IgD-negative memory B cell (primary cell): ENCODE results near the gene GRIK3. TPM values are rescaled to one million over a fixed set of nuclear protein-coding genes. Genes with fewer than 3 reads are reported as not detected.

Source experiments
- H3K27ac Mint-ChIP-seq, 3 donors: one replicate each; pipeline ENCODE4 v1.8.0; 2020 to 2022; ENCODE audit warnings: mild to moderate bottlenecking in 3 of 3, mixed read lengths in 3 of 3, moderate library complexity in 1 of 3
- H3K27me3 Mint-ChIP-seq: one replicate; pipeline ENCODE4 v1.8.0; 2021; ENCODE audit warnings: mixed read lengths
- H3K36me3 Mint-ChIP-seq: one replicate; pipeline ENCODE4 v1.8.0; 2020; ENCODE audit warnings: mild to moderate bottlenecking, mixed read lengths
- H3K4me1 Mint-ChIP-seq, 3 donors: one replicate each; pipeline ENCODE4 v1.8.0; 2020 to 2022; ENCODE audit warnings: mixed read lengths in 3 of 3, mild to moderate bottlenecking in 1 of 3
- H3K4me3 Mint-ChIP-seq, 4 donors: one replicate each; pipeline ENCODE4 v1.8.0; 2020 to 2022; ENCODE audit warnings: mild to moderate bottlenecking in 4 of 4, mixed read lengths in 4 of 4, moderate library complexity in 3 of 4
- H3K9me3 Mint-ChIP-seq, 3 donors: one replicate each; pipeline ENCODE4 v1.8.0; 2020 to 2021; ENCODE audit warnings: mixed read lengths in 3 of 3, mild to moderate bottlenecking in 1 of 3
- polyA plus RNA-seq: library from polyadenylated mRNA; unstranded; fragments of 300-500 nt; fragmentation: Illumina TruSeq; gene quantifications from one replicate; pipeline ENCODE4 v1.2.3, GENCODE V29; 2021

GRIK3 gene
- polyA plus RNA-seq, 1 donor from 2014 or later, result 0.56 TPM

DNA sequence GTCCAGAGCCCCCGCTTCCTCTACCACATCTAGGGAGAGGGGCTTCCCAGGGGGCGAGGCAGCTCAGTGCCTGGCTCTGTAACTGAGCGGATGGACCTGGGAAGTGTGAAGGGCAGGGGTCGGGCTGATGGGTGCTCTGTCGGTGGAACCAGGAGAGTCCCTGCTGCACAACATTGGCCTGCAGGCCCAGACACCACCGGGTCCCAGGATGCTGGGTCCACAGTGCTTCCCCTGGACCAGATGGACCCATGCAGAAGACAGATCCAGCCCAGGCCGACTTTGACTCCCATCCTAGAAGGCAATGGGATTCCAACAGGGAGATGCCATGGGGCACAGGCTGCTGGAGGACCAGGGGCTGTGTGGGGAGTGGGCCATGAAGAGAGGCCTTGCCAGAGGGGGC is 212.9 kb downstream of the GRIK3 start:
- no peaks in the 10 kb centered on the region for H3K4me1 Mint-ChIP-seq
- H3K4me3 Mint-ChIP-seq, result no peak overlapping the region
- no peak overlapping the region for H3K27ac Mint-ChIP-seq
- H3K9me3 Mint-ChIP-seq, result peaks cover 0 to 1% (median 0%) of the 10 kb centered on the region in 3 donors
- no peaks in the 10 kb centered on the region for H3K36me3 Mint-ChIP-seq
- peaks cover 12% of the 10 kb centered on the region for H3K27me3 Mint-ChIP-seq

DNA sequence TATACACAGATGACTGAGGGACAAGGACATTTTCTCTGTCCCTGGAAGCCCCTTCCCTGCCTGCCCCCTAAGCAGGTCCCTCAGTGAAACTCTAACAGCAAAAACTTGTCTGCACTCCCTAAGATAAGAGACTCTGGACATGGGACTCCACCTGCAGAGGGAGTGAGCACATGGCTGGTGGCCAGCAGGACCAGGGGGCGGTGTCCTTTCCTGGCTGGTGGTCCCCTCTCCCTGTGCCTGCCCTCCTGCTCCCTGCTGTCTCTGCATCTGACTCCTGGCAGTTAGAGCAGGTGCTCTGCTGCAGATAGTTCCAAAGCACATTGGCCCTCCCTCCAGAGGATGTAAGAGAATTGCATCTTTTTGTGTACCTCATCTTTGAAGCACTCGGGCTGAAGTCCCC is 215.5 kb downstream of the GRIK3 start:
- H3K27me3 Mint-ChIP-seq, result peaks cover 12% of the 10 kb centered on the region
- no peaks in the 10 kb centered on the region for H3K4me1 Mint-ChIP-seq
- H3K36me3 Mint-ChIP-seq, result no peaks in the 10 kb centered on the region
- H3K9me3 Mint-ChIP-seq, result peaks cover 0 to 1% (median 0%) of the 10 kb centered on the region in 3 donors
- H3K27ac Mint-ChIP-seq, result no peak overlapping the region
- no peak overlapping the region for H3K4me3 Mint-ChIP-seq

DNA sequence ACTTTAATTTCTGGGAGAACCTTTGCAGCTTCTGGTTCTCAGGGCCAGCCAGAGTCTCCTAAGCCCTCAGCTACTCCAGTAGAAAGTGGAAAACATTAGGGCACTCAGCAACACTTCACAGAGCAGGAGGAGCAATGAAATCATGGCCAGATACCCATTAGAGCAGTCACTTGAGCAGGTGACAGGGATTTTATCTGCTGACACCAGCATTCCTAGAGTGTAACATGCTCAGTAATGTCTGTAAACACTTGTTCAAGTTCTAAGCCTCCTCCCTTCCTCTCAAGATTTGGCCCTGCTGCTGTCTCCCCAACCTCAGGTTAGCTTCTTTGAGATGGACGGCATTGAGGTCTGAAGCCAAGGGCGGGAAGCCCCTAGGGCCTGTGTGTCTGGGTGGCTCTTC is 218.0 kb downstream of the GRIK3 start:
- Mint-ChIP-seq H3K27me3 (peaks cover 5% of the 10 kb centered on the region), H3K36me3 (no peaks in the 10 kb centered on the region), H3K4me1 (no peaks in the 10 kb centered on the region), H3K27ac (no peak overlapping the region), H3K9me3 (peaks cover 0 to 3% (median 0%) of the 10 kb centered on the region in 3 donors), H3K4me3 (no peak overlapping the region)

DNA sequence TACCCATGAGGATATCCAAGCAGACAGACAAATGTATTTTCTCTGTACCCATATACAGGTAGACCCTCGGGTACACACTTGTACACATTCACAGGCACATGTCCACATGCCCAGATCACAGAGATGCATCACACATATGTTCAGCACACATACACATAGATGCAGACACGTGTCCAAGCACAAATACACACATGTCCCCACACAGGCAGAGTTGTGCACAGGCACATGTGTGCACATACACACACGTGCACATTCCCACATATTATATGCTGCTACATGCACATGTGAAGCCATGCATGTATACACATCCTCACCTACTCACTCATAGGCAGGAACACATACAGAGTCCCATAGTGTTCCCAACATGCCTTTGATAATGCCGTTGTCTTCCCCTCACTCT is 219.5 kb downstream of the GRIK3 start:
- Mint-ChIP-seq H3K36me3 (no peaks in the 10 kb centered on the region), H3K9me3 (peaks cover 0 to 3% (median 0%) of the 10 kb centered on the region in 3 donors), H3K4me3 (no peak overlapping the region), H3K27me3 (peaks cover 5% of the 10 kb centered on the region), H3K27ac (no peak overlapping the region), H3K4me1 (no peaks in the 10 kb centered on the region)

DNA sequence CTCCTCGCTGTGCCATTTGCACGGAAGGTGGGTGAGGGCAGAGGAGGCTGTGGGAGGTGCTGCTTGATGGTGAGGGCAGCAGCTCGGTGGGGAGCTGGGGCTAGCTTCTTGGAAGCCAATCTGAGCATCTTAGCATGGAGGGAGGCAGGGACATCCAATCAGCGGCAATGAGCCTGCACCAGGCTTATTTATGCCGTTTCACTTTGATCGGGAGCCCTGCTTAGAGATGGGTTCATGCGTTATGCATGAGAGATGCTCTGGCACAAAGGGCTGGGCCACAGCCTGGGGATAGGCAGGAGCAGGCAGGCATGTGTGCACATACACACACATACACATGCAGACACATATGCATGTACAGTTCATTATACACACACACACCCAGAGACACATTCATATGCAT is 220.2 kb downstream of the GRIK3 start:
- no peaks in the 10 kb centered on the region for H3K36me3 Mint-ChIP-seq
- no peak overlapping the region for H3K27ac Mint-ChIP-seq
- H3K4me3 Mint-ChIP-seq, result no peak overlapping the region

DNA sequence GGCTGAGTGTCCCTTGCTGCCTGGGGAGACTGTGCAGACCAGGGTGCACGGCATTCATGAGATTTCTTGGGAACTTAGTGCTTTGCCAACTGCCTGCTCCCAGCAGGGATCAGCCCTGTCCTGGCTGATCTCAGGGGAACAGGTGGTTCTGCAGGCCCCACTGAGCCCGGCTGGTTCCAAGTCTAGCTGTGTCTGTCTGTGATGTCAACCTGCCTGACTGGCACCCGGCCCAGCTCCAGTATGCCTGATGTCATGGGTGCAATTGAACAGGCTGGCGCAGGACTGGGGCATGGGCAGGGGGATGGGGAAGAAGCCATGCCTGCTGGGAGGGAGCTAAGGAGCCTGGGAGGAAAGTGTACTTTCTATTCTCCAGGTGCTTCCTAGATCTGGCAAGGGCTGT is 227.1 kb downstream of the GRIK3 start:
- Mint-ChIP-seq H3K4me1 (no peaks in the 10 kb centered on the region), H3K27me3 (peaks cover 3% of the 10 kb centered on the region), H3K27ac (no peak overlapping the region), H3K9me3 (peaks cover 0 to 2% (median 0%) of the 10 kb centered on the region in 3 donors), H3K36me3 (no peaks in the 10 kb centered on the region), H3K4me3 (no peak overlapping the region)

More for the DNA sequence above, 220.2 kb downstream of the GRIK3 start:
- Mint-ChIP-seq H3K27me3 (peaks cover 4% of the 10 kb centered on the region), H3K9me3 (peaks cover 0 to 3% (median 0%) of the 10 kb centered on the region in 3 donors), H3K4me1 (no peaks in the 10 kb centered on the region)

DNA sequence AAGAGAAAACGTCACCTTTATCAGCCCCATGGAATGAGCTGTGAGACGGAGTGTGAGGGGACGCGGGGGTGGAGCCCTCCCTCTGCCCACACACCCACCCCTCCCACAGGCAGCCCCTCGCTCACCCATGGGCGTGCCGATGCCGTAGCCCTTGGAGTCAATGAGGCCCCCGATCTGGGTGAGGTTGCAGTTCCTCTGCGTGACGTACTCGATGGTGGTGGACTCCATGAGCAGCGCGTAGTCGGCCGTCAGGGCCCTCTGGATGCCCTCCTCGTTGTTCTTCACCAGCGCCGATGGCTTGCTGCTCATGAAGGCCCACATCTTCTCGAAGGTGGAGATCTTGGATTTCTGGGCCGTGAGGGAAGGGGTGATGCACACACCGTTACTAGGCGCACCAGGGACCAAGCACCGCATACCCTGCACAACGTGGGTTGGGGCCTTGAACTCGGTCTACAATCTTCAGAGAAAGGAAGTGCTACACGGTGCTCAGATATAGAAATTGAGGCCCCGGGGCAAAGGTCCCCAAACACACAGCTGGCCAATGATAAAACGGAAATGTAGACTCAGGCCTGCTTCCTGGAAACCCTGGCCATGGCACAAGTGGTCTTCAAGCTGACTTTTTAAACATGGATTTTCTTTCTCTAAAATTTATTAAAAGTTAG is 228.2 kb downstream of the GRIK3 start:
- no peaks in the 10 kb centered on the region for H3K36me3 Mint-ChIP-seq
- no peak overlapping the region for H3K4me3 Mint-ChIP-seq
- peaks cover 0 to 2% (median 0%) of the 10 kb centered on the region in 3 donors for H3K9me3 Mint-ChIP-seq
- no peaks in the 10 kb centered on the region for H3K4me1 Mint-ChIP-seq
- H3K27ac Mint-ChIP-seq, result no peak overlapping the region
- H3K27me3 Mint-ChIP-seq, result peaks cover 3% of the 10 kb centered on the region

DNA sequence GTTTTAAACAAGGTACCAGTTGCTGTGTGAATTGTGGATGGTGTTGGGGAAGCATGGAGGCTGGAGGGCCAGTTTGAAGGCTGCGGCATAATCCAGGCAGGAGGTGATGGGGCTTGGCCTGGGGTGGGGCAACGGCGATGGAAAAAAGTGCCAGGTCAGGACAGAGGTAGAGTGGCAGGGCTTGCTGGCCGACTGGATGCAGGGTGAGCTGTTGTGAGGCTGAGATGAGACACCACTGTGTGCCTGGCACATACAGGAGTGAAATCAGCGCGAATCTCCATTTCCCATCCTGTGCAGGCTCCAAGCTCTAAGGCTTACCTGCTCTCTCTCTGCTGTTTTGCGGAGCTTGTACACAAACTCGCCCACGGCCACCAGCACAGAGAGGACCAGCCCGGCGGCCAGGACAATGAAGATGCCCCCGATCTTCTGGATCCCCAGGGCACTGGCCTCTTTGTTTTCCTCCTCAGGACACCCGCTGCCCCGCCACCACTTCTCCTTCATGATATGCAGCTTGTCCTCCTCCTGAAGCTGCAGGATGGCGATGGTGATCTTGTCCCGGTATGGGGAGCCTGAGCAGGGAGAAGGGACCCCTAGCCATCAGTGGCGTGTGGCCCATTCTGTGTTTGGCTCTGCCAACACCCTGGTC is 229.5 kb downstream of the GRIK3 start:
- peaks cover 0 to 2% (median 0%) of the 10 kb centered on the region in 3 donors for H3K9me3 Mint-ChIP-seq
- H3K4me3 Mint-ChIP-seq, result no peak overlapping the region
- no peaks in the 10 kb centered on the region for H3K4me1 Mint-ChIP-seq
- H3K27me3 Mint-ChIP-seq, result peaks cover 3% of the 10 kb centered on the region
- no peak overlapping the region for H3K27ac Mint-ChIP-seq
- H3K36me3 Mint-ChIP-seq, result peaks cover 1% of the 10 kb centered on the region

DNA sequence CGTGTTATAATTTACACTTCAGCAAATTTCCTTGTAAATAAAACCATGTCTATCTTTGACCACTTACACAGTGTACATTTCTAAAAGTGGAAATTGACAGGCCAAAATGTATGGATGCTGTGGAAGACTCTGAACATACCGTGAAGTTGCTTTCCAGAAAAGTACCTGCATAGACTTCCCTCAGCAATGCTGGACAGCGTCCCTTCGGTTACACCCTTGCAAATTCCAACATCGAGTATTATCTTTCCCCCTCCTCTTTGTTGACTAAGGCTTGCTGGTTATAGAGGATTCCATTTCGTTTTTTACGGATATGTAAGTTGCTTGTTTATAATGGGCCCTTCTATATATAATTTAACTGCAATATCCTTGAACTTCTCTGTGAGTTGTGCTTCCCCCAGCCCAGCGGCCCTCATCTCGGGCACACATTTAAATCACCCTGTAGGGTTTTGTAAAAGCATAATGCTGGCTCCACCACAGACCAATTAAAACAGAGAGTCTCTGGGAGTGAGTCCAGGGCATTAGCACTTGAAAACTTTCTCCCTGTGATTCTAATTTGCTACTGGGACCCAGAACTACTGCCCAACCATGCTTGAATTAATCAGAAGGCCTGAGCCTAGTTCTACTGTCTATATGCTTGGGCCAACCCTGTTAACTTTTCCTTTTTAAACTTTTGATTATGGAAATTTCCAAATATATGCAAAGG is 230.3 kb downstream of the GRIK3 start:
- Mint-ChIP-seq H3K36me3 (peaks cover 1% of the 10 kb centered on the region), H3K27ac (no peak overlapping the region), H3K27me3 (peaks cover 3% of the 10 kb centered on the region), H3K9me3 (peaks cover 0 to 2% (median 0%) of the 10 kb centered on the region in 3 donors), H3K4me3 (no peak overlapping the region), H3K4me1 (no peaks in the 10 kb centered on the region)

DNA sequence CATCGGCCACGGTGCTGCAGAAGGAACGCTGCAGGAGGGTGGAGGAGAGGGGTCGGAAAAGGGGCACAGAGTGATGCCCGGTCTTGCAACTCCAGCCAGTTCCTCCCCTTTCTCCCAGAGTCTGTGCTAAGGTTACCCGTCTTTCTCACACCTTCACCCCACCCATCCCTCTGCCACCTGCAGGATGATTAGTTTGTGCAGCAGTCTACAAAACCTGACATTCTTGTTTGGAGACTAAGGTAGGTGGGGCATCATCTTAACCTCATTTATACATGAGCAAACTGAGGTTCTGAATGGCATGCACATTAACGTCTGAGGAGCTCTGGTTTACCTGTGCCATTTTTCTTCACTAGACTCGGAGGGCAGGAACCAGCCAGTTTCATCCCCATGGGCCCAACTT is 232.3 kb downstream of the GRIK3 start:
- Mint-ChIP-seq H3K4me1 (no peaks in the 10 kb centered on the region), H3K4me3 (no peak overlapping the region), H3K9me3 (peaks cover 0 to 2% (median 0%) of the 10 kb centered on the region in 3 donors), H3K27ac (no peak overlapping the region), H3K27me3 (no peaks in the 10 kb centered on the region), H3K36me3 (peaks cover 1% of the 10 kb centered on the region)

DNA sequence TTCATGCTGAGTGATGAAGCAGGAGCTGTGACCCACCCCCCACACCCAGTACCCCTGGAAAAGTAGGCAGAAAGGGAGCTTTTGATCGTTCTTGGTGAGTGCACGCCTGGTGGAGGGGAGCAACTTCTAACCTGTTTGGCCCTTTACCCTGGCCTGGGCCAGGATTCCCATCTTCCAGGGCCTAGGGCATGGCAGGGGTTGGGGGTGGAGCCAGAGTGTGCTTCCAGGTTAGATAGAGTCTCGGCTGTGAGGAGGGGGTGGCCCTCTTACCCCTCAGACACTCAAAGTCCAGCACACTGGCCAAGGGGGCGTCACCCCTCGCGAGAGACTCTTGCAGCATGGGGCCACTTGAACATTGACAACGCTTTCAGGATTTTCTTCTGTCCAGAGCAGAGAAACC is 236.6 kb downstream of the GRIK3 start:
- H3K4me1 Mint-ChIP-seq, result no peaks in the 10 kb centered on the region
- H3K9me3 Mint-ChIP-seq, result no peaks in the 10 kb centered on the region
- no peak overlapping the region for H3K27ac Mint-ChIP-seq
- H3K36me3 Mint-ChIP-seq, result peaks cover 1% of the 10 kb centered on the region
- peaks cover 2% of the 10 kb centered on the region for H3K27me3 Mint-ChIP-seq
- H3K4me3 Mint-ChIP-seq, result no peak overlapping the region

DNA sequence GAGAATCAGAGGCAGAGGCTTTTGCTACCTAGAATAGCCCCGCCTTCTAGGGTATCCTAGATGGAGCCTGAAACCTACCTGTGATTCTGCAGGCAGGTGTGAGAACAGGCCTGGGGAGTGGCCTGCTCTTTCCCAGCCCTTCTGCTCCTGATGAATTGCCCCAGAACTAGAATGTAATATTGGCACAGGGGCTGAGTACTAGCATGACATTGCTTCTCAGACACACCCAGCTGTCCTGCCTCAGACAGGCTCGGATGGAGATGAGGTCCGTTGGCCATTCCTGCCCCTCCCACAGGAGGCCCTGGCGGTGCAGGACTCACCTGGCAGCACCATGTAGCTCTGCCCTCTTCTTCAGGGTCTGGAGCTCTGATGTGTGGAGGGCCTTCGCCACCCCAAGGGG is 237.6 kb downstream of the GRIK3 start:
- Mint-ChIP-seq H3K9me3 (no peaks in the 10 kb centered on the region), H3K36me3 (peaks cover 1% of the 10 kb centered on the region), H3K4me3 (peak overlapping the region in 1 of 4 donors; percentile 55), H3K27me3 (peaks cover 4% of the 10 kb centered on the region), H3K4me1 (no peaks in the 10 kb centered on the region), H3K27ac (no peak overlapping the region)

DNA sequence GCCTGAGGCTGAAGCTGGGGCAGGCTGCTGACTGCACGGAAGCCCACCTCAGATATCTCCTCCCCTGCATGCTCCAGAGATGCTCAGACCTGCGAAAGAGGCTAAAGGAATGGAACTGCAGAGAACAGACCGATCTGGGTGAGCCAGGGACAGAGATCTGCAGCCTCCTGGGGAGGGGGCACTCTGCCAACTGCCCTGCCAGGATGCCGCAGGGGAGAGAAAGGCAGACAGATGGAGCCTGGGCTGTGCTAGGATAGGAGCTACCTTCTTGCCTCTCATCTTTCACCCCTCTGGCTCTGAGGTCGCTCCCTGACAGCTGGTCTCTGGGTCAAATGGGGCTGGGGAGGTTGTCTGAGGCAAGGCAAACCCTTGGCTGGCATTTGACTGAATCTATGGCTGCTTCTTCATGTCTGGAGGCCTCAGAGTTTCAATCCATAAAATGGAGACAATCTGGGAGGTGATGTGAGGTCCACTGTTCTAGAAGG is 238.2 kb downstream of the GRIK3 start:
- H3K36me3 Mint-ChIP-seq, result peaks cover 1% of the 10 kb centered on the region
- no peaks in the 10 kb centered on the region for H3K4me1 Mint-ChIP-seq
- no peak overlapping the region for H3K27ac Mint-ChIP-seq
- peaks cover 0 to 1% (median 0%) of the 10 kb centered on the region in 3 donors for H3K9me3 Mint-ChIP-seq
- peaks cover 6% of the 10 kb centered on the region for H3K27me3 Mint-ChIP-seq
- peak overlapping the region in 1 of 4 donors; percentile 55 for H3K4me3 Mint-ChIP-seq

DNA sequence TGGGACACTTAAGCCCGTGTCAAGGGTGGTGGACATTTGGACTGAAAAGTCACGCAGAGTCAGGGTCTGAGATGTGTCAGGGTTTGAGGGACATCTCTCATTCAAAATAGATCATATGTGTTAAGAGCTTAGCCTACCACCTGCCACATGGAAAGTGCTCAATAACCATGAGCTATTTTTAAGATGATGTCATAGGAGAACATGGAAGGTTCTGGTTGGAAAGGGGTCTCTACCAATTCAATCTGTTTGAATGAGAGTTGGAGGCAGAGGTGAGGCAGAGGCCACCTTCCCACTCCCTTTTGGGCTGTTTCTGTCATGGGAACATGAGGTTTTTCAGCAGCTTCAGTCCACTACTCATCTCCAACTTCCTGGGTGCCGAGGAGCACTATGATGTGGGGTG is 239.9 kb downstream of the GRIK3 start:
- Mint-ChIP-seq H3K4me1 (no peaks in the 10 kb centered on the region), H3K27ac (no peak overlapping the region), H3K9me3 (peaks cover 0 to 2% (median 0%) of the 10 kb centered on the region in 3 donors), H3K4me3 (no peak overlapping the region), H3K36me3 (no peaks in the 10 kb centered on the region), H3K27me3 (peaks cover 9% of the 10 kb centered on the region)

DNA sequence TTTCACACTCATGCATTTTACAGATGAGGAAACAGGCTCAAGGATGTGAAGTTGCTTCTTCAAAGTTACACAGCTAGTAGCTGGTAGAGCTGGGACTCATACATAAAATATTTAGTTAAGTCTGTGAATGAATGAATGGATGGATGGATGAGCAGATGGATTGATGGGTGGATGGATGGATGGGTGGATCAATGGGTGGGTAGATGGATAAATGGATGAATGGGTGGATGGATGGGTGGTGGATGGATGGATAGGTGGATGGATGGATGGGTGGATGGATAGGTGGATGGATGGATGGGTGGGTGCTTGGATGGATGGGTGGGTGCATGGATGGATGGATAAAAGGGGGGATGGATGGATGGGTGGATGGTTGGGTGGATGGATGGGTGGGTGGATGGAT is 240.9 kb downstream of the GRIK3 start:
- no peak overlapping the region for H3K27ac Mint-ChIP-seq
- peaks cover 12% of the 10 kb centered on the region for H3K27me3 Mint-ChIP-seq
- H3K4me1 Mint-ChIP-seq, result no peaks in the 10 kb centered on the region
- H3K4me3 Mint-ChIP-seq, result no peak overlapping the region
- H3K9me3 Mint-ChIP-seq, result peaks cover 0 to 2% (median 0%) of the 10 kb centered on the region in 3 donors
- peaks cover 2% of the 10 kb centered on the region for H3K36me3 Mint-ChIP-seq
